Neural progenitor cell (in vitro differentiated cells): ENCODE results near the gene PPM1B. TPM values are rescaled to one million over a fixed set of nuclear protein-coding genes. Genes with fewer than 3 reads are reported as not detected.
A peak's percentile ranks its signal among the peaks of the same experiment; 100 is the strongest.

Experiments
- DNase-seq: peaks from one replicate; pipeline ENCODE4 v3.0.0-alpha.2; 2016; ENCODE audit warnings: low spot score
- H2AFZ ChIP-seq: fragments of 200-600 bp; sonication (generic); replicated peaks from 2 replicates; pipeline ENCODE4 v1.6.1; 2016; ENCODE audit warnings: antibody characterized with exemption
- H3F3A ChIP-seq: fragments of 200-600 bp; sonication (generic); 2 replicates; pipeline ENCODE4 v1.6.1; 2016; ENCODE audit warnings: antibody characterized with exemption, low read depth
- H3K27ac ChIP-seq: fragments of 200-600 bp; sonication (generic); 2 replicates; pipeline ENCODE4 v1.5.1; 2016; ENCODE audit warnings: mild to moderate bottlenecking
- H3K27me3 ChIP-seq: fragments of 200-600 bp; sonication (generic); 2 replicates; pipeline ENCODE4 v1.6.1; 2016; ENCODE audit warnings: mild to moderate bottlenecking, moderate library complexity
- H3K36me3 ChIP-seq: fragments of 200-600 bp; sonication (generic); 2 replicates; pipeline ENCODE4 v1.5.1; 2016
- H3K4me1 ChIP-seq: fragments of 200-600 bp; sonication (generic); 2 replicates; pipeline ENCODE4 v1.6.1; 2016; ENCODE audit warnings: mixed run types
- H3K4me2 ChIP-seq: fragments of 200-600 bp; sonication (generic); 2 replicates; pipeline ENCODE4 v1.6.1; 2016
- H3K4me3 ChIP-seq: fragments of 200-600 bp; sonication (generic); 2 replicates; pipeline ENCODE4 v1.5.1; 2016
- H3K79me2 ChIP-seq: fragments of 200-600 bp; sonication (generic); 2 replicates; pipeline ENCODE4 v1.6.1; 2016; ENCODE audit warnings: low read depth
- H3K9ac ChIP-seq: fragments of 200-600 bp; sonication (generic); 2 replicates; pipeline ENCODE4 v1.6.1; 2016
- H3K9me3 ChIP-seq: fragments of 200-600 bp; sonication (generic); 2 replicates; pipeline ENCODE4 v1.5.1; 2016; ENCODE audit warnings: low read depth
- H4K20me1 ChIP-seq: fragments of 200-600 bp; sonication (generic); 2 replicates; pipeline ENCODE4 v1.6.1; 2016; ENCODE audit warnings: low read depth
- H3K27ac Mint-ChIP-seq: 3 replicates; pipeline ENCODE4 v1.8.0; 2021; ENCODE audit warnings: mixed read lengths
- H3K27me3 Mint-ChIP-seq: 2 replicates; pipeline ENCODE4 v1.8.0; 2022; ENCODE audit warnings: low read depth, mild to moderate bottlenecking, inconsistent platforms, moderate library complexity, mixed read lengths; ENCODE audit not compliant: insufficient read depth
- H3K36me3 Mint-ChIP-seq: 3 replicates; pipeline ENCODE4 v1.8.0; 2021; ENCODE audit warnings: mixed read lengths
- H3K4me1 Mint-ChIP-seq: 3 replicates; pipeline ENCODE4 v1.8.0; 2021; ENCODE audit warnings: mixed read lengths
- H3K4me3 Mint-ChIP-seq: 3 replicates; pipeline ENCODE4 v1.8.0; 2021; ENCODE audit warnings: mild to moderate bottlenecking, moderate library complexity, mixed read lengths
- H3K9me3 Mint-ChIP-seq: 3 replicates; pipeline ENCODE4 v1.8.0; 2020; ENCODE audit warnings: mixed read lengths
- CTCF ChIP-seq: fragments of 200-600 bp; sonication (generic); IDR thresholded peaks from 2 replicates; pipeline ENCODE4 v1.5.1; 2017; ENCODE audit warnings: antibody characterized with exemption, mild to moderate bottlenecking
- EZH2 ChIP-seq: fragments of 200-600 bp; sonication (generic); IDR thresholded peaks from 2 replicates; pipeline ENCODE4 v1.6.1; 2017; ENCODE audit warnings: antibody characterized with exemption, mild to moderate bottlenecking, moderate library complexity
- EZH2phosphoT487 ChIP-seq: fragments of 200-600 bp; sonication (generic); IDR thresholded peaks from 2 replicates; pipeline ENCODE4 v1.6.1; 2017; ENCODE audit warnings: antibody characterized with exemption
- total RNA-seq: library from RNA; depleted of rRNA; stranded (reverse); fragments of >200 nt; gene quantifications from 2 replicates; pipeline ENCODE4 v1.2.3, GENCODE V29; 2015; ENCODE audit warnings: low replicate concordance

The PPM1B gene
- 57.6 and 86.6 TPM in 2 replicates for total RNA-seq

GRCh38 chr2:44168681-44169154, at the start of gene PPM1B:
TSS of gene PPM1B (plus strand) at chr2:44168875. CDS start at chr2:44201200, 32,325 bp downstream.
- peaks cover 22% of the 10 kb centered on the region for H3K4me1 Mint-ChIP-seq
- peak within 1 kb of the TSS; percentile 99 for H3K4me3 Mint-ChIP-seq
- no peaks in the 10 kb centered on the region for H3K36me3 ChIP-seq
- DNase-seq: no peak
- H3K4me1 ChIP-seq: peaks cover 8% of the 10 kb centered on the region
- TF ChIP-seq CTCF (no peak), EZH2phosphoT487 (no peak), EZH2 (no peak)
- H3K36me3 Mint-ChIP-seq: peaks cover 6% of the 10 kb centered on the region
- H3K79me2 ChIP-seq: peaks cover 50% of the 10 kb centered on the region
- peak within 1 kb of the TSS; percentile 97 for H3K4me3 ChIP-seq
- H3K27me3 Mint-ChIP-seq: peaks cover 8% of the 10 kb centered on the region
- peaks cover 16% of the 10 kb centered on the region for H3K9me3 Mint-ChIP-seq
- H2AFZ ChIP-seq: peak within 1 kb of the TSS; percentile 92
- H4K20me1 ChIP-seq: peaks cover 45% of the 10 kb centered on the region
- H3K27ac ChIP-seq: peak within 1 kb of the TSS; percentile 91
- peak within 1 kb of the TSS; percentile 95 for H3K4me2 ChIP-seq
- H3K27me3 ChIP-seq: no peaks in the 10 kb centered on the region
- H3K9ac ChIP-seq: peak within 1 kb of the TSS; percentile 88
- peak within 1 kb of the TSS; percentile 97 for H3K27ac Mint-ChIP-seq
- H3K9me3 ChIP-seq: no peaks in the 10 kb centered on the region
- peaks cover 24% of the 10 kb centered on the region for H3F3A ChIP-seq

DNA sequence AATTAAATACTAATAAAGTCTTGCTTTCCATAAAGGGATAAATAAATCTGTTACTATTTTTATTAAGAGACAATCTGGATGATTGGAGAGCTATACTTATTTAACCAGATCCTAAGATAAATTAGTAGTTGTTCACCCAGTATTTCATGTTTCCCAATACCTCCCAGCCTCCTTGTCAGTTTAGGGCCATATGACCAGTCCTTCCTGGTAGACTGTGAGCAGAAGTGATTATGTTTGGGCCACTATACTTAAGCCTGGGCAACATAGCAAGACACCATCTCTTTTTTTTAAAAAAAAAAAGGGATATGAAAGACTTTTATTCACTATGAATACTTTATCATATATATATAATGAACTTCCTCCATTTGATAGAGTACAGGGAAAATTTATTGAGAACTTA, 48.8 kb upstream of the PPM1B start:
- TF ChIP-seq EZH2phosphoT487: no peak
- TF ChIP-seq CTCF: no peak
- no peak for TF ChIP-seq EZH2
- no peak overlapping the region for H3K27ac ChIP-seq
- H3F3A ChIP-seq: no peaks in the 10 kb centered on the region
- no peaks in the 10 kb centered on the region for H3K79me2 ChIP-seq
- H3K4me1 Mint-ChIP-seq: no peaks in the 10 kb centered on the region
- H3K9ac ChIP-seq: no peak overlapping the region
- no peaks in the 10 kb centered on the region for H3K36me3 Mint-ChIP-seq
- H3K4me2 ChIP-seq: no peak overlapping the region
- H3K4me1 ChIP-seq: no peaks in the 10 kb centered on the region
- H3K36me3 ChIP-seq: no peaks in the 10 kb centered on the region
- H3K27ac Mint-ChIP-seq: no peak overlapping the region
- H3K9me3 Mint-ChIP-seq: no peaks in the 10 kb centered on the region
- no peak overlapping the region for H3K4me3 ChIP-seq
- no peak overlapping the region for H2AFZ ChIP-seq
- H3K9me3 ChIP-seq: no peaks in the 10 kb centered on the region
- H3K4me3 Mint-ChIP-seq: no peak overlapping the region
- no peaks in the 10 kb centered on the region for H4K20me1 ChIP-seq
- no peaks in the 10 kb centered on the region for H3K27me3 ChIP-seq
- no peaks in the 10 kb centered on the region for H3K27me3 Mint-ChIP-seq
- no peak for DNase-seq

DNA sequence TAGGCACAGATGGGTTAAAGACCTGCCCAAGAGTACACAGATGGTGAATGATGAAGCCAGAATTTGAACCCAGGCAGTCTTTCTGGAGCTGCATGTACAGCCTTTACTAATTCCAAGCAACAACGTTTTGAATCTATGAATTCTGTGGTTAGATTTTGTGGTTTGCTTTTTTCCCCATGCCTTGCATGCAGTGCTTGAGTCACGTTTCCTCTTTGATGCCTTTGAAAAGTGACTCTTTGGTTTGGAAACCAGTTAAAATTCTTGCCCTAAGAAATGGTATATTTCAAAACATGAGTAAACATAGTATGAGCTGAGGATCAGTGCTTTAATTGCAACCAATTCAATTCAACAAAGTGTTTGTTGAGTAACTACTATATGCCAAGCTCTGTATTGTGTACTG, 48.2 kb upstream of the PPM1B start:
- H3K9me3 ChIP-seq: no peaks in the 10 kb centered on the region
- H3F3A ChIP-seq: no peaks in the 10 kb centered on the region
- no peak overlapping the region for H3K4me3 ChIP-seq
- Mint-ChIP-seq H3K4me1 (no peaks in the 10 kb centered on the region), H3K9me3 (no peaks in the 10 kb centered on the region), H3K36me3 (no peaks in the 10 kb centered on the region), H3K4me3 (no peak overlapping the region), H3K27me3 (no peaks in the 10 kb centered on the region), H3K27ac (no peak overlapping the region)
- no peak overlapping the region for H3K4me2 ChIP-seq
- H3K9ac ChIP-seq: no peak overlapping the region
- H4K20me1 ChIP-seq: no peaks in the 10 kb centered on the region
- H3K27ac ChIP-seq: no peak overlapping the region
- H3K36me3 ChIP-seq: no peaks in the 10 kb centered on the region
- no peaks in the 10 kb centered on the region for H3K79me2 ChIP-seq
- TF ChIP-seq CTCF: no peak
- H3K4me1 ChIP-seq: no peaks in the 10 kb centered on the region
- DNase-seq: no peak
- H2AFZ ChIP-seq: no peak overlapping the region
- no peaks in the 10 kb centered on the region for H3K27me3 ChIP-seq
